Measurements from ENCODE around the gene RPH3AL.

The RPH3AL gene

DNA sequence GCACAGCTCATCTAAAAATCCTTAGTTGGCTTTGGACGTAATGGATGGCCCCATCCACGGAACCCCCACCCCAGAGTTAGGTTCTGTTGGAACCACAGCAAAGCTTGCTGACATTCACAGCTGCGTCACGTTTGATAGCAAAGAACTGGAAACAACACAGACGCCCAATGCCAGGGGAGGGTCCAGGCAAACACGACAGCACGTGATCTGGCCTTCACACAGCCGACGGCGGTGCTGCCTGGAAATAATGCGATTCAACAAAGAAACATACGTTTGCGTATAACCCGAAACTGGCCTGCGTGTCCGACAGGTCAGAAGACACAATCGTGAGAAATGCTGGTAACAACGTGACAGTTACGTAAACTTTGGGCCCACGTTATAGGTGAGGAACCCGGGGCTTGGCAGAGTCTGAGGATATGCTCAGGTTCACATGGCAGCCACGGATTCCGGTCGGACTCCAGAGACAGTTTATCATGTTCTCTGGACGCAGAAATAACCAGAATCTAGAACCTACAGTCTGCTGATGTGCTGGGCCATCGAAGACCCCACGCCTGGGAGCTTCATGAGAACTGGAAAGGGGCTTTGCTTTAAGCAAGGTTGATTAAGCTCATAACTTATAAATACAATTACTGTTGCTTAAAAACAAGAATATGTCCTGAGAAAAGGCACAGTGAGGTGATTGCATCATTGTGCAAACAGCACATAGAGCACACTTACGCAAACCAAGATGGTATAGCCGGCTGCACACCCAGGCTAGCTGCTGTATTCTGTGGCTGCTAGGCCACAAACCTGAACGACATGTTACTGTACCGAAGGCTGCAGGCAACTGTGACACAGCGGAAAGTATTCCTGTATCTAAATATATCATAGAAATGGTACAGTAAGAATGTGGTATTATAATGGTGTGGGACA, 70.4 kb downstream of the RPH3AL start:
- H3K4me3 ChIP-seq (ENCODE audit: low read depth, low read length) = no peak overlapping the region
- TF ChIP-seq, protein P1, sequence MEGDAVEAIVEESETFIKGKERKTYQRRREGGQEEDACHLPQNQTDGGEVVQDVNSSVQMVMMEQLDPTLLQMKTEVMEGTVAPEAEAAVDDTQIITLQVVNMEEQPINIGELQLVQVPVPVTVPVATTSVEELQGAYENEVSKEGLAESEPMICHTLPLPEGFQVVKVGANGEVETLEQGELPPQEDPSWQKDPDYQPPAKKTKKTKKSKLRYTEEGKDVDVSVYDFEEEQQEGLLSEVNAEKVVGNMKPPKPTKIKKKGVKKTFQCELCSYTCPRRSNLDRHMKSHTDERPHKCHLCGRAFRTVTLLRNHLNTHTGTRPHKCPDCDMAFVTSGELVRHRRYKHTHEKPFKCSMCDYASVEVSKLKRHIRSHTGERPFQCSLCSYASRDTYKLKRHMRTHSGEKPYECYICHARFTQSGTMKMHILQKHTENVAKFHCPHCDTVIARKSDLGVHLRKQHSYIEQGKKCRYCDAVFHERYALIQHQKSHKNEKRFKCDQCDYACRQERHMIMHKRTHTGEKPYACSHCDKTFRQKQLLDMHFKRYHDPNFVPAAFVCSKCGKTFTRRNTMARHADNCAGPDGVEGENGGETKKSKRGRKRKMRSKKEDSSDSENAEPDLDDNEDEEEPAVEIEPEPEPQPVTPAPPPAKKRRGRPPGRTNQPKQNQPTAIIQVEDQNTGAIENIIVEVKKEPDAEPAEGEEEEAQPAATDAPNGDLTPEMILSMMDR (IDR thresholded peaks at IDR 0.05; ENCODE audit: low read depth, low read length) = no peak
- no peaks in the 10 kb centered on the region for H3K36me3 ChIP-seq
- no peak for DNase-seq
- no peak overlapping the region for H3K27ac ChIP-seq
- H3K27me3 ChIP-seq (ENCODE audit: insufficient read depth, low read depth, severe bottlenecking) = no peaks in the 10 kb centered on the region
- no peaks in the 10 kb centered on the region for H3K9me3 ChIP-seq (ENCODE audit: severe bottlenecking)

DNA sequence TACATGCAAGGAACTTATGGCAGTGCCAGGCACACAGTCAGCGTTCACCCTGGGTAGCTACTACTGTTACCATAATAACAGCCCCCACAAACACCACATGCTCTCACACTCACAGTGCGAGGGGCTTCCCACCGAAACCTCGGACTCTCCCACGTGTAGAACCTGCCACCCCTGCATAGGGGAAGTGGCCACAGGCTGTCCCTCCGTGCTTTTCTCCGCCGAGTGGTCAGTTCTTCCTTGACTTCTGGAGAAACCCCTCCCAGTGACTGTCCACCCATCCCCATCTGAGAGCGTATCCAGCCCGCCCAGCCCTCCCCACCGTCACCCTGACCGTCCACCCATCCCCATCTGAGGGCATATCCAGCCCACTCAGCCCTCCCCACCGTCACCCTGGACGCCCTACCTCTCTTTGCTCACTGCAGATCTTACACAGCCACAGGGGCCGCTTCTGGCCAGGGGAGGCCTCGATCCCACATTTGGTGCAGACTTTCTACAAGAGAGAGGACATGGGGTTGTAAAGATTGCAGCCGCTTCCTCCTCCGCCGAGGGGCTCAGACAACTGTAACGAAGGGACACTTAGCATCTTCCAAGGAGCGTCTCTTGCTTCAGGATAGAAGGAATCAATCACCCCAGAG, 71.1 kb downstream of the RPH3AL start:
- Histone ChIP-seq H3K36me3 (no peaks in the 10 kb centered on the region), H3K4me3 (ENCODE audit: low read depth, low read length) (no peak overlapping the region), H3K9me3 (ENCODE audit: severe bottlenecking) (no peaks in the 10 kb centered on the region), H3K27ac (no peak overlapping the region), H3K27me3 (ENCODE audit: insufficient read depth, low read depth, severe bottlenecking) (no peaks in the 10 kb centered on the region)
- no peak for DNase-seq
- TF ChIP-seq, protein P1 (IDR thresholded peaks at IDR 0.05; ENCODE audit: low read depth, low read length) = no peak

DNA sequence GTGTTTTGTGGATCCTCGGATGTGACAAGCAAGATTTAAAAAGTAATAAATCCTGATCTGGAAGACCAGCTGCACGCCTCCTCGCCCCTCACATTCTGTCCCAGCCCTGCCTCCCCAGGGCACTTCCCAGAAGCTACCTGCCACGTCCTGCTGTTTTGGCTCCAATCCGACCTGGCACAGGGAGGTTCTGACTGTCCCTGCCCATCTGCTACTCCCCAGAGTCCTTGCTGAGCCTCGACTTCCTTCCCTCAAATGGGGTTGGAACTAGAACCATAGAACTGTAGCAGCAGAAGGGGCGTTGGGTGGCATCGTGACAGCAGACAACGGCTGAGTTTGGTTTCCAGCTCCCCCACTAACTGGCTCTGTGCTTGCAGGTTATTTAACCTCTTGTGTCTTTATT, 71.7 kb downstream of the RPH3AL start:
- TF ChIP-seq, protein P1 (IDR thresholded peaks at IDR 0.05; ENCODE audit: low read depth, low read length) = no peak
- no peak overlapping the region for H3K4me3 ChIP-seq (ENCODE audit: low read depth, low read length)
- H3K27me3 ChIP-seq (ENCODE audit: insufficient read depth, low read depth, severe bottlenecking) = no peaks in the 10 kb centered on the region
- DNase-seq = no peak
- H3K9me3 ChIP-seq (ENCODE audit: severe bottlenecking) = no peaks in the 10 kb centered on the region
- no peaks in the 10 kb centered on the region for H3K36me3 ChIP-seq
- H3K27ac ChIP-seq = no peak overlapping the region

DNA sequence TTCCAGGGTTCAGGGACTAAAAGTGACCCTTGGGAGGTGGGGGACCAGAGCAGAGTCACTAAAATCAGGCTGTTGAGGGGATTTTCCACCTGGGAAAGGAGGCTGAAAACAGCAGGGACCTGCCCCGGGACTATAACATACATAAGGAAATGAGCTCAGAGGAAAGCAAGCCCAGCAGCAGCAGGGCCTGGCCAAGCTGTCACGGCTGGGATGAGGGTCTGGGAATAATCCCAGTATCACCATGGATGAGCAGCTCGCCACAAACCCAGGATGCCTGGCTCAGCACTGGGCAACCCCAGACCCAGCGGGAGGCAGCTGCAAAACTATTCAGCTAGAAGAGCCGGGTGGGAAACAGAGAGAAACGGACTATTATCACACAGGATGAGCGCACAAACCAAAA, 72.4 kb downstream of the RPH3AL start:
- no peak for DNase-seq
- Histone ChIP-seq H3K9me3 (ENCODE audit: severe bottlenecking) (no peaks in the 10 kb centered on the region), H3K36me3 (no peaks in the 10 kb centered on the region), H3K27me3 (ENCODE audit: insufficient read depth, low read depth, severe bottlenecking) (no peaks in the 10 kb centered on the region), H3K27ac (no peak overlapping the region), H3K4me3 (ENCODE audit: low read depth, low read length) (no peak overlapping the region)
- TF ChIP-seq, protein P1 (IDR thresholded peaks at IDR 0.05; ENCODE audit: low read depth, low read length) = no peak

DNA sequence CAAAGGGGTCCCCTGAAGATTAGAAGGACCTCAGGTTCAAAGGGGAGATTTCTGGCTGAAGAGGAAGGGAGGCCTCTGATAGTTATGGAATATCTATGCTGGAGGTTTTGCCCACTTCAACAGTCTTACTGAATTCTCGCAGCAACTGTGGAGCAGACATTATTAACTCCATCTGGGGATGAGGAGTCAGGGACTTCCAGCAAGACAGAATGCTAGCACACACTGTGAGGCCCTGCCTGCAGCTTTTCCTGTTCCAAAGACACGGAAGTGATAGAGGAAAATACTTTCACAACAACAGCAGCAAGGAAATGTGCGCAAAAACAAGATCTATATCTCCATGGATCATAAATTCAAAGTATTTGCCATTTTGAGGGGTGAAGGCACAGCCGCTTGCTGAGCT, 72.8 kb downstream of the RPH3AL start:
- H3K4me3 ChIP-seq (ENCODE audit: low read depth, low read length) = no peak overlapping the region
- no peaks in the 10 kb centered on the region for H3K9me3 ChIP-seq (ENCODE audit: severe bottlenecking)
- DNase-seq = no peak
- TF ChIP-seq, protein P1 (IDR thresholded peaks at IDR 0.05; ENCODE audit: low read depth, low read length) = no peak
- no peaks in the 10 kb centered on the region for H3K36me3 ChIP-seq
- H3K27ac ChIP-seq = no peak overlapping the region
- no peaks in the 10 kb centered on the region for H3K27me3 ChIP-seq (ENCODE audit: insufficient read depth, low read depth, severe bottlenecking)
